WTC11 (cell line): ENCODE data around the gene FMN2. TPM values are rescaled to one million over a fixed set of nuclear protein-coding genes. Genes with fewer than 3 reads are reported as not detected.

Experiments
- ATAC-seq: fragments of 200-7000 bp; cut with Tn5 transposase; 2 replicates; pipeline ENCODE4 v1.10.0; 2021; ENCODE audit warnings: mild to moderate bottlenecking, moderate library complexity
- CTCF ChIA-PET: fragments of 300-600 bp; sonication (Branson Sonifier 250); formaldehyde crosslinking; loops from one replicate; lab custom pipeline; 2021; ENCODE audit warnings: antibody characterized with exemption; lab: Charles Lee
- POLR2A ChIA-PET: fragments of 350-600 bp; sonication (Branson Sonifier 250); formaldehyde crosslinking; loops from one replicate; lab custom pipeline; 2021; ENCODE audit warnings: antibody characterized with exemption; lab: Charles Lee
- DNase-seq: peaks from one replicate; pipeline ENCODE4 v3.0.0; 2021; ENCODE audit warnings: low spot score
- H3K27ac Mint-ChIP-seq: 2 replicates; pipeline ENCODE4 v1.8.0; 2021; ENCODE audit warnings: mixed read lengths
- H3K27me3 Mint-ChIP-seq: 2 replicates; pipeline ENCODE4 v1.8.0; 2021; ENCODE audit warnings: low read depth, mild to moderate bottlenecking, moderate library complexity, mixed read lengths
- H3K36me3 Mint-ChIP-seq: 2 replicates; pipeline ENCODE4 v1.8.0; 2021; ENCODE audit warnings: mixed read lengths
- H3K4me1 Mint-ChIP-seq: 2 replicates; pipeline ENCODE4 v1.8.0; 2022; ENCODE audit warnings: mixed read lengths
- H3K4me3 Mint-ChIP-seq: 2 replicates; pipeline ENCODE4 v1.8.0; 2021; ENCODE audit warnings: mild to moderate bottlenecking, moderate library complexity, mixed read lengths
- H3K9me3 Mint-ChIP-seq: 2 replicates; pipeline ENCODE4 v1.8.0; 2021; ENCODE audit warnings: mixed read lengths
- ATF6 ChIP-seq: sonication (generic); formaldehyde crosslinking; IDR thresholded peaks from 2 replicates; pipeline ENCODE4 v1.8.1; 2023; ENCODE audit warnings: mild to moderate bottlenecking, missing genetic modification reagents
- CBFB ChIP-seq: sonication (generic); formaldehyde crosslinking; IDR thresholded peaks from 2 replicates; pipeline ENCODE4 v1.8.1; 2022; ENCODE audit warnings: mild to moderate bottlenecking, low read depth, missing genetic modification reagents
- E2F5 ChIP-seq: sonication (generic); formaldehyde crosslinking; IDR thresholded peaks from 2 replicates; pipeline ENCODE4 v1.8.1; 2022; ENCODE audit warnings: mild to moderate bottlenecking, moderate library complexity, missing genetic modification reagents
- ELF4 ChIP-seq: sonication (generic); formaldehyde crosslinking; IDR thresholded peaks from 2 replicates; pipeline ENCODE4 v1.8.1; 2022; ENCODE audit warnings: low read depth, mild to moderate bottlenecking, moderate library complexity, missing genetic modification reagents
- FOXJ3 ChIP-seq: sonication (generic); formaldehyde crosslinking; IDR thresholded peaks from 2 replicates; pipeline ENCODE4 v1.9.0; 2021; ENCODE audit warnings: missing genetic modification reagents, mild to moderate bottlenecking, borderline replicate concordance
- HMGXB4 ChIP-seq: sonication (generic); formaldehyde crosslinking; IDR thresholded peaks from 2 replicates; pipeline ENCODE4 v1.8.1; 2023; ENCODE audit warnings: mild to moderate bottlenecking, moderate library complexity, missing genetic modification reagents
- JAZF1 ChIP-seq: fragments of 250-450 bp; sonication (Bioruptor Pico); IDR thresholded peaks from 2 replicates; pipeline ENCODE4 v1.9.0; 2021; ENCODE audit warnings: moderate library complexity, mild to moderate bottlenecking, inconsistent platforms
- KAT7 ChIP-seq: sonication (generic); formaldehyde crosslinking; IDR thresholded peaks from 2 replicates; pipeline ENCODE4 v1.8.1; 2023; ENCODE audit warnings: missing genetic modification reagents, mild to moderate bottlenecking, borderline replicate concordance
- MAX ChIP-seq: sonication (generic); formaldehyde crosslinking; IDR thresholded peaks from 2 replicates; pipeline ENCODE4 v1.8.0; 2022; ENCODE audit warnings: mild to moderate bottlenecking, missing genetic modification reagents
- MLX ChIP-seq: sonication (generic); formaldehyde crosslinking; IDR thresholded peaks from 2 replicates; pipeline ENCODE4 v1.8.1; 2023; ENCODE audit warnings: mild to moderate bottlenecking, missing genetic modification reagents, moderate library complexity
- MYBL2 ChIP-seq: sonication (generic); formaldehyde crosslinking; IDR thresholded peaks from 2 replicates; pipeline ENCODE4 v1.8.1; 2023; ENCODE audit warnings: mild to moderate bottlenecking, moderate library complexity, missing genetic modification reagents
- NFE2L1 ChIP-seq: sonication (generic); formaldehyde crosslinking; IDR thresholded peaks from 2 replicates; pipeline ENCODE4 v1.8.1; 2023; ENCODE audit warnings: missing genetic modification reagents
- NR3C1 ChIP-seq: sonication (generic); formaldehyde crosslinking; conservative IDR thresholded peaks from 2 replicates; pipeline ENCODE4 v1.8.1; 2023; ENCODE audit warnings: low read depth, mild to moderate bottlenecking, missing genetic modification reagents
- RELA ChIP-seq: sonication (generic); formaldehyde crosslinking; IDR thresholded peaks from 2 replicates; pipeline ENCODE4 v1.8.1; 2022; ENCODE audit warnings: missing genetic modification reagents, mild to moderate bottlenecking, borderline replicate concordance
- RORB ChIP-seq: fragments of 250-450 bp; sonication (Bioruptor Pico); IDR thresholded peaks from 2 replicates; pipeline ENCODE4 v1.9.0; 2021; ENCODE audit warnings: mild to moderate bottlenecking
- SOX15 ChIP-seq: fragments of 250-450 bp; sonication (Bioruptor Pico); IDR thresholded peaks from 2 replicates; pipeline ENCODE4 v1.9.0; 2021; ENCODE audit warnings: mild to moderate bottlenecking
- TEAD4 ChIP-seq: sonication (generic); formaldehyde crosslinking; IDR thresholded peaks from 2 replicates; pipeline ENCODE4 v1.8.0; 2022; ENCODE audit warnings: mild to moderate bottlenecking, missing genetic modification reagents
- ZBTB21 ChIP-seq: sonication (generic); formaldehyde crosslinking; IDR thresholded peaks from 2 replicates; pipeline ENCODE4 v1.8.1; 2023; ENCODE audit warnings: mild to moderate bottlenecking, missing genetic modification reagents, borderline replicate concordance
- ZNF317 ChIP-seq: sonication (generic); formaldehyde crosslinking; IDR thresholded peaks from 2 replicates; pipeline ENCODE4 v1.8.1; 2023; ENCODE audit warnings: low read depth, mild to moderate bottlenecking, moderate library complexity, missing genetic modification reagents, borderline replicate concordance
- ZNF671 ChIP-seq: fragments of 250-450 bp; sonication (Bioruptor Pico); IDR thresholded peaks from 2 replicates; pipeline ENCODE4 v1.8.0; 2021; ENCODE audit warnings: mild to moderate bottlenecking
- total RNA-seq: library from RNA; stranded (reverse); gene quantifications from 3 replicates; pipeline ENCODE4 v1.2.3, GENCODE V29; 2021
- TF ChIP-seq, protein P1 (sequence below): sonication (generic); formaldehyde crosslinking; IDR thresholded peaks from 2 replicates; pipeline ENCODE4 v1.8.0; 2023; ENCODE audit warnings: missing genetic modification reagents, mild to moderate bottlenecking, borderline replicate concordance
- TF ChIP-seq, protein P2 (sequence below): fragments of 200-600 bp; IDR thresholded peaks from 2 replicates; pipeline ENCODE4 v1.8.0; 2022; ENCODE audit warnings: antibody characterized with exemption
- TF ChIP-seq, protein P3 (sequence below): sonication (generic); formaldehyde crosslinking; IDR thresholded peaks from 2 replicates; pipeline ENCODE4 v1.8.1; 2022; ENCODE audit warnings: low read depth, missing genetic modification reagents, borderline replicate concordance

FMN2 gene
- total RNA-seq, 1 experiment from 2014 or later = 1.8 TPM

- TF ChIP-seq, protein P1, sequence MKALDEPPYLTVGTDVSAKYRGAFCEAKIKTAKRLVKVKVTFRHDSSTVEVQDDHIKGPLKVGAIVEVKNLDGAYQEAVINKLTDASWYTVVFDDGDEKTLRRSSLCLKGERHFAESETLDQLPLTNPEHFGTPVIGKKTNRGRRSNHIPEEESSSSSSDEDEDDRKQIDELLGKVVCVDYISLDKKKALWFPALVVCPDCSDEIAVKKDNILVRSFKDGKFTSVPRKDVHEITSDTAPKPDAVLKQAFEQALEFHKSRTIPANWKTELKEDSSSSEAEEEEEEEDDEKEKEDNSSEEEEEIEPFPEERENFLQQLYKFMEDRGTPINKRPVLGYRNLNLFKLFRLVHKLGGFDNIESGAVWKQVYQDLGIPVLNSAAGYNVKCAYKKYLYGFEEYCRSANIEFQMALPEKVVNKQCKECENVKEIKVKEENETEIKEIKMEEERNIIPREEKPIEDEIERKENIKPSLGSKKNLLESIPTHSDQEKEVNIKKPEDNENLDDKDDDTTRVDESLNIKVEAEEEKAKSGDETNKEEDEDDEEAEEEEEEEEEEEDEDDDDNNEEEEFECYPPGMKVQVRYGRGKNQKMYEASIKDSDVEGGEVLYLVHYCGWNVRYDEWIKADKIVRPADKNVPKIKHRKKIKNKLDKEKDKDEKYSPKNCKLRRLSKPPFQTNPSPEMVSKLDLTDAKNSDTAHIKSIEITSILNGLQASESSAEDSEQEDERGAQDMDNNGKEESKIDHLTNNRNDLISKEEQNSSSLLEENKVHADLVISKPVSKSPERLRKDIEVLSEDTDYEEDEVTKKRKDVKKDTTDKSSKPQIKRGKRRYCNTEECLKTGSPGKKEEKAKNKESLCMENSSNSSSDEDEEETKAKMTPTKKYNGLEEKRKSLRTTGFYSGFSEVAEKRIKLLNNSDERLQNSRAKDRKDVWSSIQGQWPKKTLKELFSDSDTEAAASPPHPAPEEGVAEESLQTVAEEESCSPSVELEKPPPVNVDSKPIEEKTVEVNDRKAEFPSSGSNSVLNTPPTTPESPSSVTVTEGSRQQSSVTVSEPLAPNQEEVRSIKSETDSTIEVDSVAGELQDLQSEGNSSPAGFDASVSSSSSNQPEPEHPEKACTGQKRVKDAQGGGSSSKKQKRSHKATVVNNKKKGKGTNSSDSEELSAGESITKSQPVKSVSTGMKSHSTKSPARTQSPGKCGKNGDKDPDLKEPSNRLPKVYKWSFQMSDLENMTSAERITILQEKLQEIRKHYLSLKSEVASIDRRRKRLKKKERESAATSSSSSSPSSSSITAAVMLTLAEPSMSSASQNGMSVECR (CRISPR knock-in tag) = no peak
- TF ChIP-seq ATF6 (no peak), ZBTB21 (CRISPR knock-in tag) (no peak), RORB (CRISPR knock-in tag) (no peak), TEAD4 (CRISPR knock-in tag) (no peak)
These were observed 272.2 kb downstream of the FMN2 start (continued) for GRCh38 chr1:240363914-240364313.

GRCh38 chr1:240366636-240367035 lies 275.0 kb downstream of the FMN2 start:
- ATAC-seq = no peak
- ChIA-PET POLR2A (interaction anchor here (0.6 kb wide), 1 partner anchor 63 kb away, joined by 3 read pairs; no protein-coding TSS in a partner anchor), CTCF (no interaction called here)
- no peaks in the 10 kb centered on the region for H3K9me3 Mint-ChIP-seq
- H3K27ac Mint-ChIP-seq = no peak overlapping the region
- H3K27me3 Mint-ChIP-seq = no peaks in the 10 kb centered on the region
- TF ChIP-seq ZNF671 (CRISPR knock-in tag) (no peak), ELF4 (CRISPR knock-in tag) (no peak), JAZF1 (CRISPR knock-in tag) (no peak), HMGXB4 (CRISPR knock-in tag) (no peak), NFE2L1 (CRISPR knock-in tag) (no peak), SOX15 (CRISPR knock-in tag) (no peak), RELA (CRISPR knock-in tag) (no peak), KAT7 (CRISPR knock-in tag) (no peak), FOXJ3 (CRISPR knock-in tag) (no peak), NR3C1 (CRISPR knock-in tag) (no peak), ZNF317 (CRISPR knock-in tag) (no peak), MLX (CRISPR knock-in tag) (no peak), E2F5 (CRISPR knock-in tag) (no peak), CBFB (CRISPR knock-in tag) (no peak), MYBL2 (no peak), MAX (CRISPR knock-in tag) (no peak)
- TF ChIP-seq, protein P2, sequence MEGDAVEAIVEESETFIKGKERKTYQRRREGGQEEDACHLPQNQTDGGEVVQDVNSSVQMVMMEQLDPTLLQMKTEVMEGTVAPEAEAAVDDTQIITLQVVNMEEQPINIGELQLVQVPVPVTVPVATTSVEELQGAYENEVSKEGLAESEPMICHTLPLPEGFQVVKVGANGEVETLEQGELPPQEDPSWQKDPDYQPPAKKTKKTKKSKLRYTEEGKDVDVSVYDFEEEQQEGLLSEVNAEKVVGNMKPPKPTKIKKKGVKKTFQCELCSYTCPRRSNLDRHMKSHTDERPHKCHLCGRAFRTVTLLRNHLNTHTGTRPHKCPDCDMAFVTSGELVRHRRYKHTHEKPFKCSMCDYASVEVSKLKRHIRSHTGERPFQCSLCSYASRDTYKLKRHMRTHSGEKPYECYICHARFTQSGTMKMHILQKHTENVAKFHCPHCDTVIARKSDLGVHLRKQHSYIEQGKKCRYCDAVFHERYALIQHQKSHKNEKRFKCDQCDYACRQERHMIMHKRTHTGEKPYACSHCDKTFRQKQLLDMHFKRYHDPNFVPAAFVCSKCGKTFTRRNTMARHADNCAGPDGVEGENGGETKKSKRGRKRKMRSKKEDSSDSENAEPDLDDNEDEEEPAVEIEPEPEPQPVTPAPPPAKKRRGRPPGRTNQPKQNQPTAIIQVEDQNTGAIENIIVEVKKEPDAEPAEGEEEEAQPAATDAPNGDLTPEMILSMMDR = no peak
- TF ChIP-seq, protein P3, sequence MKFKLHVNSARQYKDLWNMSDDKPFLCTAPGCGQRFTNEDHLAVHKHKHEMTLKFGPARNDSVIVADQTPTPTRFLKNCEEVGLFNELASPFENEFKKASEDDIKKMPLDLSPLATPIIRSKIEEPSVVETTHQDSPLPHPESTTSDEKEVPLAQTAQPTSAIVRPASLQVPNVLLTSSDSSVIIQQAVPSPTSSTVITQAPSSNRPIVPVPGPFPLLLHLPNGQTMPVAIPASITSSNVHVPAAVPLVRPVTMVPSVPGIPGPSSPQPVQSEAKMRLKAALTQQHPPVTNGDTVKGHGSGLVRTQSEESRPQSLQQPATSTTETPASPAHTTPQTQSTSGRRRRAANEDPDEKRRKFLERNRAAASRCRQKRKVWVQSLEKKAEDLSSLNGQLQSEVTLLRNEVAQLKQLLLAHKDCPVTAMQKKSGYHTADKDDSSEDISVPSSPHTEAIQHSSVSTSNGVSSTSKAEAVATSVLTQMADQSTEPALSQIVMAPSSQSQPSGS (CRISPR knock-in tag) = no peak
- H3K4me1 Mint-ChIP-seq = no peaks in the 10 kb centered on the region
- no peak overlapping the region for H3K4me3 Mint-ChIP-seq
- H3K36me3 Mint-ChIP-seq = no peaks in the 10 kb centered on the region
- no peak for DNase-seq
